HepG2 (cell line): ENCODE measurements around the gene KHK. TPM values are rescaled to one million over a fixed set of nuclear protein-coding genes. Genes with fewer than 3 reads are reported as not detected.

Source experiments
- ATAC-seq: fragments of 200-7000 bp; cut with Tn5 transposase; 3 replicates; pipeline ENCODE4 v1.9.1; 2020; ENCODE audit warnings: mild to moderate bottlenecking, moderate library complexity
- BruUV-seq: library from RNA; stranded (reverse); fragments of 400-500 nt; replicated peaks from 2 replicates; lab custom pipeline; 2021; lab: Mats Ljungman, UMichigan
- CTCF ChIA-PET: fragments of 300-600 bp; formaldehyde crosslinking; extraction: SDS; loops from one replicate; lab custom pipeline; 2021; ENCODE audit warnings: low total read pairs, inconsistent platforms, low intra/inter-chr PET ratio; lab: Yijun Ruan, JAX
- POLR2A ChIA-PET: fragments of 350-600 bp; sonication (Branson Sonifier 250); formaldehyde crosslinking; loops from one replicate; lab custom pipeline; 2020; ENCODE audit warnings: antibody characterized with exemption, inconsistent platforms; lab: Yijun Ruan, JAX
- DNase-seq: peaks from one replicate; pipeline ENCODE4 v3.0.0-alpha.2; 2015; ENCODE audit warnings: low spot score
- FAIRE-seq: peaks from 3 replicates; lab custom pipeline; 2011; peaks lifted over from hg19 to GRCh38; lab: Jason Lieb, UNC
- H2AFZ ChIP-seq: one replicate; pipeline ENCODE4 v1.6.1; 2011; ENCODE audit warnings: low read length, inconsistent platforms
- H3K27ac ChIP-seq: fragments of 300-600 bp; 3 replicates; pipeline ENCODE4 v1.8.0; 2011; ENCODE audit warnings: mixed run types, mild to moderate bottlenecking, mixed read lengths, low read length, inconsistent platforms; ENCODE audit not compliant: insufficient read depth; ENCODE audit errors: extremely low read length
- H3K27me3 ChIP-seq, 2 experiments: fragments of 200-600 bp in 1 of 2; 2 replicates in 1 of 2; 3 replicates in 1 of 2; pipeline versions ENCODE4 v1.6.0 to v1.8.0; 2011; ENCODE audit warnings: low read length in 2 of 2, mild to moderate bottlenecking in 2 of 2, moderate library complexity in 2 of 2, inconsistent platforms in 1 of 2; ENCODE audit not compliant: insufficient read depth in 2 of 2, control insufficient read depth in 1 of 2
- H3K36me3 ChIP-seq, 2 experiments: fragments of 200-600 bp in 1 of 2; replicated peaks in 1 of 2; 2 replicates in 1 of 2; 3 replicates in 1 of 2; pipeline versions ENCODE4 v1.5.1 to v1.8.0; 2011; ENCODE audit warnings: low read length in 2 of 2, inconsistent platforms in 1 of 2; ENCODE audit not compliant: insufficient read depth in 2 of 2, control insufficient read depth in 1 of 2
- H3K4me1 ChIP-seq: 2 replicates; pipeline ENCODE4 v1.5.1; 2012; ENCODE audit warnings: low read length, inconsistent platforms; ENCODE audit not compliant: insufficient read depth
- H3K4me2 ChIP-seq: 2 replicates; pipeline ENCODE4 v1.6.0; 2011; ENCODE audit warnings: low read depth, low read length, inconsistent platforms
- H3K4me3 ChIP-seq, 3 experiments: fragments of 200-600 bp in 1 of 3; sonication (generic), shearing (Covaris generic) in 1 of 3; replicated peaks in 1 of 3; 2 replicates each; pipeline ENCODE4 v1.5.1; 2011 to 2016; ENCODE audit warnings: low read length in 3 of 3, inconsistent platforms in 2 of 3, low read depth in 2 of 3, mild to moderate bottlenecking in 2 of 3, control low read depth in 1 of 3, mixed read lengths in 1 of 3; ENCODE audit not compliant: insufficient read depth in 1 of 3
- H3K79me2 ChIP-seq: one replicate; pipeline ENCODE4 v1.6.1; 2011; ENCODE audit warnings: low read length, inconsistent platforms; ENCODE audit not compliant: insufficient read depth
- H3K9ac ChIP-seq: 2 replicates; pipeline ENCODE4 v1.6.0; 2011; ENCODE audit warnings: mild to moderate bottlenecking, low read depth, low read length, inconsistent platforms; ENCODE audit not compliant: insufficient read depth
- H3K9me3 ChIP-seq: 2 replicates; pipeline ENCODE4 v1.5.1; 2012; ENCODE audit warnings: mild to moderate bottlenecking, low read length
- H4K20me1 ChIP-seq: 2 replicates; pipeline ENCODE4 v1.6.0; 2011; ENCODE audit warnings: inconsistent platforms, mild to moderate bottlenecking, low read length, moderate library complexity; ENCODE audit not compliant: insufficient read depth
- BORCS8-MEF2B ChIP-seq: sonication (generic); formaldehyde crosslinking; IDR thresholded peaks from 2 replicates; pipeline ENCODE4 v1.8.0; 2022; ENCODE audit warnings: mild to moderate bottlenecking, missing genetic modification reagents
- KDM5A ChIP-seq: fragments of 200-600 bp; sonication (generic); IDR thresholded peaks from 2 replicates; pipeline ENCODE4 v1.7.0; 2018; ENCODE audit warnings: antibody characterized with exemption, mild to moderate bottlenecking, low read length, borderline replicate concordance
- REXO4 ChIP-seq: sonication (generic); formaldehyde crosslinking; IDR thresholded peaks from 2 replicates; pipeline ENCODE4 v1.8.0; 2022; ENCODE audit warnings: missing genetic modification reagents, mild to moderate bottlenecking, borderline replicate concordance
- SAP130 ChIP-seq: IDR thresholded peaks from 2 replicates; pipeline ENCODE4 v1.6.1; 2016; ENCODE audit warnings: low read depth
- SCMH1 ChIP-seq: sonication (generic); formaldehyde crosslinking; IDR thresholded peaks from 2 replicates; pipeline ENCODE4 v1.9.0; 2021; ENCODE audit warnings: missing genetic modification reagents, mild to moderate bottlenecking, borderline replicate concordance
- SMAD1 ChIP-seq: sonication (generic); formaldehyde crosslinking; IDR thresholded peaks from 2 replicates; pipeline ENCODE4 v1.4.0; 2020; ENCODE audit warnings: missing genetic modification reagents, low read depth, mild to moderate bottlenecking, borderline replicate concordance
- SYNCRIP ChIP-seq: fragments of 200-400 bp; formaldehyde crosslinking; IDR thresholded peaks from 2 replicates; pipeline ENCODE4 v1.6.1; 2018; ENCODE audit warnings: mild to moderate bottlenecking, low read depth, low read length; ENCODE audit not compliant: insufficient read depth
- ZBTB7A ChIP-seq: sonication (generic); formaldehyde crosslinking; IDR thresholded peaks from 2 replicates; pipeline ENCODE4 v1.8.0; 2022; ENCODE audit warnings: mild to moderate bottlenecking, missing genetic modification reagents
- ZKSCAN1 ChIP-seq: fragments of 150-350 bp; IDR thresholded peaks from 2 replicates; pipeline ENCODE4 v1.6.1; 2014; ENCODE audit warnings: low read length
- ZNF253 ChIP-seq: sonication (generic); formaldehyde crosslinking; IDR thresholded peaks from 2 replicates; pipeline ENCODE4 v1.8.0; 2022; ENCODE audit warnings: mild to moderate bottlenecking, missing genetic modification reagents, borderline replicate concordance
- ZNF326 ChIP-seq: sonication (generic); formaldehyde crosslinking; IDR thresholded peaks from 2 replicates; pipeline ENCODE4 v1.4.0; 2020; ENCODE audit warnings: missing genetic modification reagents, borderline replicate concordance
- ZNF354B ChIP-seq: sonication (generic); formaldehyde crosslinking; IDR thresholded peaks from 2 replicates; pipeline ENCODE4 v1.8.0; 2022; ENCODE audit warnings: mild to moderate bottlenecking, missing genetic modification reagents
- ZNF563 ChIP-seq: sonication (generic); formaldehyde crosslinking; IDR thresholded peaks from 2 replicates; pipeline ENCODE4 v1.8.0; 2022; ENCODE audit warnings: mild to moderate bottlenecking, moderate library complexity, missing genetic modification reagents
- ZNF616 ChIP-seq: sonication (generic); formaldehyde crosslinking; IDR thresholded peaks from 2 replicates; pipeline ENCODE4 v1.5.0; 2020; ENCODE audit warnings: low read depth, mild to moderate bottlenecking, missing genetic modification reagents
- WGBS: methylation state at CpG from one replicate; pipeline ENCODE4 v1.1.6; 2017; ENCODE audit warnings: low lambda C conversion rate; 5-methylcytosine and 5-hydroxymethylcytosine counted together
- in situ Hi-C: cut with HindIII; loops from 2 replicates; pipeline ENCODE4 v1.10.0; 2017; ENCODE audit warnings: low pct_unique_long_range_greater_than_20kb; ENCODE audit not compliant: extremely low pct_ligation_motif_present
- intact Hi-C: fragments of 100-400 bp; cut with micrococcal nuclease; formaldehyde crosslinking; loops from one replicate; pipeline ENCODE4 v1.10.0; 2022; ENCODE audit not compliant: unreplicated experiment
- polyA plus RNA-seq, 8 experiments: library from polyadenylated mRNA; depleted of rRNA in 3 of 8; stranded (reverse) in 7 of 8; unstranded in 1 of 8; fragments of >200 nt; fragmentation: Illumina TruSeq in 4 of 8; extraction: Trizol in 4 of 8; gene quantifications; 2 replicates each; pipeline versions ENCODE4 v1.2.1 to v1.2.3, GENCODE V29; 2011 to 2016; ENCODE audit warnings: low read depth in 4 of 8, missing spikeins in 1 of 8, mixed read lengths in 1 of 8; ENCODE audit not compliant: insufficient read depth in 1 of 8
- total RNA-seq, 5 experiments: library from RNA; depleted of rRNA; stranded (reverse); fragments of >200 nt; fragmentation: Illumina TruSeq; extraction: Trizol; gene quantifications; 2 replicates each; pipeline ENCODE4 v1.2.3, GENCODE V29; 2016; ENCODE audit warnings: low read depth in 1 of 5
- TF ChIP-seq, protein P1 (sequence below): sonication (generic); formaldehyde crosslinking; IDR thresholded peaks from 2 replicates; pipeline ENCODE4 v1.4.0; 2020; ENCODE audit warnings: missing genetic modification reagents
- TF ChIP-seq, protein P2 (sequence below): sonication (generic); formaldehyde crosslinking; IDR thresholded peaks from 2 replicates; pipeline ENCODE4 v1.4.0; 2020; ENCODE audit warnings: missing genetic modification reagents, mild to moderate bottlenecking, borderline replicate concordance
- TF ChIP-seq, protein P3 (sequence below): sonication (generic); formaldehyde crosslinking; IDR thresholded peaks from 2 replicates; pipeline ENCODE4 v1.8.1; 2023; ENCODE audit warnings: mild to moderate bottlenecking, moderate library complexity, missing genetic modification reagents

Gene KHK
- total and polyA plus RNA-seq, 2 of the 13 experiments (the other 11 are each of a cell fraction or from before 2014, with no cell fraction given) = 40.9 to 99.2 TPM

DNA sequence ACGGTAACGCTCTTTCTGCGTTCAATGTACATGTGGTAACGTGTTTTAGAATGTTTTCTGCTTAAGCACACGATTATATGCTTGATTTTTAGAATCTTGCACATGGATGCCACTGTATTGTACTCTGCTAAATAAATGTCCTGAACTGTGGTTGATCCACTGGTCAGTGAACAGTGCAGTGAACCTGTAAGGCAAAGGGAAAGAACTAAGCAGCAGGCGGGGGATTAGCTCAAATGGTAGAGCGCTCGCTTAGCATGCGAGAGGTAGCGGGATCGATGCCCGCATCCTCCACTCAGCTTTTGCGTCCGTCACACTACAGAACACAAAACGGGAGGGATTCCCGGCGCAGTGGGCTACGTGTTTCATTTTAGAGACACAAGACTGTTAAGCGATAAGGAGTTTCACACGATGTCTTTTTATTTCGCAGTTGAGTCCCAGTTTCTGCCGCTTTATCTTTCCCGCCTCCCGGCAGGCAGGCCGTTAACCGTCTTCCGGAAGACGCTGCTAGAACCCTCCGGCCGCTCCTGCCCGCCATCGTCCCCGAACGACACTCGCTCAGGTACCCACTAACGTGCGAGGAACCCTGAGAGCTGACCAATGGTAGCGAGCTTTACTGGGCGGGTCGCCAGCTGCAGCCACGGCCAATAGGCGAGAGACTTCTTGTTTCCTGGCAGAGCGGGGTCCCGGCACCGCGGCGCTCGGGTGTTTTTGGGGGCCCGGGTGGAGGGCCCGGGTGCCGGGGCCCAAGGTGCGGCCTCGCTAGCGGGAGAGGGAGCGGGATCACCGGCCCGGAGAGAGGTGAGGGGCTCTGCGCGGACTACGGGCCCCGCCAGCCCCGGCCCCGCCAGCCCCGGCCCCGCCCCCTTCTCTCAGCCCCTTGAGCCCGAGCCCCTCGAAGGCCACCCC is 35.3 kb upstream of the KHK start, which contains the start of gene AGBL5 (continued):
- TF ChIP-seq, protein P1, sequence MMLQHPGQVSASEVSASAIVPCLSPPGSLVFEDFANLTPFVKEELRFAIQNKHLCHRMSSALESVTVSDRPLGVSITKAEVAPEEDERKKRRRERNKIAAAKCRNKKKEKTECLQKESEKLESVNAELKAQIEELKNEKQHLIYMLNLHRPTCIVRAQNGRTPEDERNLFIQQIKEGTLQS (CRISPR knock-in tag) = no peak; the same call in 1 of the 2 replicates
- TF ChIP-seq ZKSCAN1 (no peak; the same call in 1 of the 2 replicates), SAP130 (CRISPR knock-in tag) (peak; percentile 79), BORCS8-MEF2B (CRISPR knock-in tag) (peak; percentile 97), SMAD1 (CRISPR knock-in tag) (no peak; the same call in 1 of the 2 replicates), SCMH1 (CRISPR knock-in tag) (no peak)

DNA sequence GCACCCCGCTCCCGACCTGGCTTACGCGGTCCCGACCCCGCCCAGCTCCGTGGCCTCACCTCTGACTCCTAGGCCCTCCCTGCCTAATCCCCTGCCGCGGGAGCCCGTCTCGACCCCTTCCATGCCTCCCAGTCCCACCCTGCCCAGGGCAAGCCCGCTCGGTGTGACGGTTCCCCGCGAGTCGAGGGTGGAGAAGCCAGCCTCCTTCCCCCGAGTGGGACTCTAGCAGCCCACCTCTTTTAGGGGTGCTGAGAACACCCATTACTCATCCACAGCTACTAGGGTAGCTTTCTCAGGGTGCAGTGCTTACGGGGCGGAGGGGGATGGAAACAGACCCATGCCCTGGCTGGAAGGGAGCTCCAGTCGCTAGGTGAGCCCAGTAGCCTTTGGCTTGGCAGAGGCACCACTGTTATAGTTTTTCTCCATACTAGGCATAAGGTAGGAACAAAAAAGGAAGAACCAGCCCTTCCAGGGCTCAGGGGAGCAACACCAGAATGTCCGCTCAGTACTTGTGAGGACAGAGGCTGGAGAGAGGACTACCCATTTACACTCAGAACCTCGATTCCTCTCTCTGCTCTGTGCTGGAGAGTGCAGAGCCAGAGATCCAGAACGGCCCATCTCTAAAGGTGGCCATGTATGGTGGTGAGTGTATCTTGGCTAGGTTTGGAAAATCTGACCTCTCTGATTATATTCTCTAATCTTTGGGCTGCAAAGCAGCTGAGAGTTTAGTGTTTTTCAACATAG is 34.5 kb upstream of the KHK start:
- Histone ChIP-seq H3K9me3 (no peaks in the 10 kb centered on the region), H3K4me2 (peak overlapping the region; percentile 81), H3K27ac (peak overlapping the region; percentile 4), H3K9ac (peak overlapping the region; percentile 77), H3K4me1 (peaks cover 24% of the 10 kb centered on the region), H3K4me3 (peak overlapping the region; percentile 86 to 97 (median 91)), H2AFZ (no peak overlapping the region), H4K20me1 (peaks cover 3% of the 10 kb centered on the region; the same call in 1 of the 2 replicates), H3K36me3 (peaks cover 9 to 42% of the 10 kb centered on the region in 2 experiments), H3K27me3 (no peaks in the 10 kb centered on the region; a peak in 1 of 5 replicates), H3K79me2 (peaks cover 8% of the 10 kb centered on the region)
- BruUV-seq = no TSS peak
- in situ Hi-C loops (no loop called here), intact Hi-C loops (loop anchor here (1.0 to 2.0 kb wide), 2 partner anchors 19 to 27 kb away; partner anchors contain the start of genes EMILIN1 and OST4)
- POLR2A ChIA-PET = interaction anchor here (0.9 to 6.4 kb wide), 17 partner anchors 10 to 318 kb away, joined by 3 to 100 read pairs (median 15); partner anchors contain the start of genes ATRAID, EIF2B4, EMILIN1 and GTF3C2
- CTCF ChIA-PET = no interaction called here
- ATAC-seq (peak; percentile 11), DNase-seq (no peak), FAIRE-seq (peak; percentile 51)
- 9% methylated on average over 15 of the region's 24 CpGs for WGBS
- TF ChIP-seq ZNF253 (CRISPR knock-in tag) (0 out of 2 replicates have a peak, but pooled peaks have one; percentile 47), ZNF326 (CRISPR knock-in tag) (peak; percentile 75; the same call in 1 of the 2 replicates), KDM5A (peak; percentile 88), ZNF616 (CRISPR knock-in tag) (0 out of 2 replicates have a peak, but pooled peaks have one; percentile 1), SYNCRIP (no peak), ZNF354B (CRISPR knock-in tag) (0 out of 2 replicates have a peak, but pooled peaks have one; percentile 2), ZBTB7A (CRISPR knock-in tag) (peak; percentile 60; the same call in 1 of the 2 replicates), REXO4 (CRISPR knock-in tag) (0 out of 2 replicates have a peak, but pooled peaks have one; percentile 54), ZNF563 (CRISPR knock-in tag) (0 out of 2 replicates have a peak, but pooled peaks have one; percentile 37)
- TF ChIP-seq, protein P2, sequence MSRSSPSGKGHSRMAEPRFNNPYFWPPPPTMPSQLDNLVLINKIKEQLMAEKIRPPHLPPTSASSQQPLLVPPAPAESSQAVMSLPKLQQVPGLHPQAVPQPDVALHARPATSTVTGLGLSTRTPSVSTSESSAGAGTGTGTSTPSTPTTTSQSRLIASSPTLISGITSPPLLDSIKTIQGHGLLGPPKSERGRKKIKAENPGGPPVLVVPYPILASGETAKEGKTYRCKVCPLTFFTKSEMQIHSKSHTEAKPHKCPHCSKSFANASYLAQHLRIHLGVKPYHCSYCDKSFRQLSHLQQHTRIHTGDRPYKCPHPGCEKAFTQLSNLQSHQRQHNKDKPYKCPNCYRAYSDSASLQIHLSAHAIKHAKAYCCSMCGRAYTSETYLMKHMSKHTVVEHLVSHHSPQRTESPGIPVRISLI (CRISPR knock-in tag) = no peak
- TF ChIP-seq, protein P3, sequence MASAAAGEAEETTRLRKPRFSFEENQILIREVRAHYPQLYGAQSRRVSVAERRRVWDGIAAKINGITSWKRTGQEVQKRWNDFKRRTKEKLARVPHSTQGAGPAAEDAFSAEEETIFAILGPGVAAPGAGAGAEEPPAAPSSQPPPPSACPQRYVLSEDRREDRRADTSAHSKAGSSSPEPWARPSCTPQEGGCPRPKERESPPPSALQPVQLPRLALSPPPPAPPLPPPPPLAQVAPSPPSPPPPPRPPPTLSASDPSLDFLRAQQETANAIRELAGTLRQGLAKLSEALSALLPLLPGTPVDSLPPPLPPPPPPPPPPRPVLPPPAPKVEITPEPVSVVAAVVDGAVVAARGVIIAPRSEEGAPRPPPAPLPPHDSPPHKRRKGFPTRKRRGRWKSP = no peak
